ENCODE data around the gene MEIS1.

The MEIS1 gene

DNA sequence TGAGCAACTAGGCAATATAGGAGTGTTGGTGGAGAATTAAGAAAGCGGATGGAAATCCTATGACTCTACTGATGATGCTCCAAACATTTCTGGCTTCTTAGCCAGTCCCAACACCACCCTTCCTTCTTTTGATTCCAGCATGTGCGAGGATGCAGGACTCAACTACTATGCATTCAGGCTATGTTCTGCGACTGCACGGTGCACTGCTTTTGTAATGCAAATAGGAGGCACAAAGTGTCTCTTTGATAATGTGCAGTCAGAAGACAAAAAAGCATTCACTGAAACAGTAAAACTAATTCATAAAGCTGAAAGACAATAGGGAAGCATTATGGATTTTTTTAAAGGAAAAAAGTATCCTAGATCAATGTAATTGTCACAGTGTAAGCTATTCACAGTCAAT is 106.7 kb downstream of the MEIS1 start:
- no peak for DNase-seq

DNA sequence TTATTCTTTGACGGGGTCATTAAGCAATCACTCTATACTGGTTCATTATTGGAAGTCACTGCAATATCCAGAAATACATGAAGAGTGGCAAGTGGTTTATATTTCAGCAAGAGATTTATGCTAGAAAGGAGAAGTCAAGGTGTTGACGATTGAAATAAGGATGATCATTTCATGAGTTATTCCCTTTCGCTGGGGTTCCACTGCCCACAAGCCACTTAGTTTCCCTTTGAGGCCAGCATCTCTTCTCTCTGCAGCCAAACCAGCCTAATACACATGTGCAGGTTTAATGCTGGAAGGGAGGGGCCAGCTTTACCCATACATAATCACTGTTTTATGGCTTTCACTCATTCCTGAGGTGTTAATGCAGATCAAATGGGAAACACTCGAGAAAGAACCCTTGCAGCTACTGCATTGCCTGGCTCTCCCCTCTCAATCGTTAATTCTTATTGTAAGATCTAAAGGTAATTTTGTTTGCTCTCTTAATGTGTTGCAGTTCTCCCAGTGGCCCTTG is 108.4 kb downstream of the MEIS1 start:
- DNase-seq = no peak

DNA sequence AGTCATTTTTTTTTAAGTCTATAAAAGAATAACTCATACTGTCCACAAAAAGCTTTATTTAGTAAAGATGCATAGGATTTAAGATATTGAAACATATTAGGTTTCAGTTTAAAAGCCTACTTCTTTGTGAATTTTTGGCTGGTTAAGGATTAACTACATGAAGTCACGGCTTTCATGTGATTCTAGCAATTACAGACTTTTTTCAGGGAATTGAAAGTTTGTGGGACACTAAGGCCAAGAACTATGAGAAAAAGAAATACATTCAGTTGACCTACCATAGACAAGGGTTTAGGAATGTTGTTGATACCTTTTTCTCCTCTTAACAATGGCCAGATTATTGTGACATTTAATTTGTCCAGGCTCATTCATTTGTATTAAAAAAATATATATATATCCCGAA is 109.3 kb downstream of the MEIS1 start:
- DNase-seq = no peak

DNA sequence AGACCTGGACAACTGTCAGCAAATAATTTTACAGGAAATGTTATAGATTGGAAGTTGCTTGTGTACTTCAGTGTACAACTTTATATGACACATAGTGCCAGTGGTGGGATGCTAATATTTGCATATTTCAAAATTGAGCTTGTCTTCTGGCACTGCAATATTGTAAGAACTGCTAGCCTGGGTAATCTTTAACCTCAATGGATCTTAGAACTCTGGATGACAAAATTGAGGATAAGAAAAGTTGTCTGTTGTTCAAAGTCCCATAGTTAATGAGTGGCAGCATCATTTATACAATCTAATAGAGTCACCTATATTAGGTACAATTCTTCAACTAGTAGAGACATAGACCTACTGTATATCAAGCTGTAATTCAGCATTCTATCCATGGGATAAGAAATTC is 110.3 kb downstream of the MEIS1 start:
- DNase-seq = no peak

DNA sequence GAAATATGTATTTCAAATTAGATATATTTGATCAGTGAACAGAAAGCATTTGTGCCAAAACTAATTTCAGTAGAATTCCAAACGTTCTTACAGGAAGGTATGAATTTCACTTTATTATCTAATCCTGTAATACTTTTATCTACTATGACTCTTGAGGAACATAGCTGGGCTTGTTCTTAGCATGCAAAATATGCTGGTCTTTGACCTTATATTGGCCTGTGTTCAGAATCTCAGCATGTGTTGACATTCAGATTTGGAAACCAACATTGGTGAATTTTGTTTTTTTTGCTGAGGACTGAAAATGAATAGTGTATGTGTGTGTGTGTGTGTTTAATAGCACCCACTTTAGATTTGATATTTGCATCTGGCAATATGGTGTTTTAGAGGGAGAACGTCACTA is 112.2 kb downstream of the MEIS1 start:
- no peak for DNase-seq

DNA sequence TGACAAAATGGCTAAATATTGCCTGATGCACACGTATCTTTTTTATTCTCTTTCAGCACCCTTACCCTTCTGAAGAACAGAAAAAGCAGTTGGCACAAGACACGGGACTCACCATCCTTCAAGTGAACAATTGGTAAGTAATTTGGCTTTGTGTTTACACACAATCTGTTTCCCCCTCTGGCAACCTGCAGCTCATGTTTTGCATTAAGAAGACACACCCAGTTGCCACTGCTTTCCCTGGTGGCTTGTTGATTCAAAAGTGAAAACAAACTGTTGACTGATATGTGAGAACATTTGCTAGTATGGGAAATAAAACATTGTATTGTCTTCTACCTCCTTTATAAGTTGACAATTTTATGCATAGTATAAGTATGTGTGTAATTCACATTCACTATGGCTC is 113.0 kb downstream of the MEIS1 start:
- no peak for DNase-seq

DNA sequence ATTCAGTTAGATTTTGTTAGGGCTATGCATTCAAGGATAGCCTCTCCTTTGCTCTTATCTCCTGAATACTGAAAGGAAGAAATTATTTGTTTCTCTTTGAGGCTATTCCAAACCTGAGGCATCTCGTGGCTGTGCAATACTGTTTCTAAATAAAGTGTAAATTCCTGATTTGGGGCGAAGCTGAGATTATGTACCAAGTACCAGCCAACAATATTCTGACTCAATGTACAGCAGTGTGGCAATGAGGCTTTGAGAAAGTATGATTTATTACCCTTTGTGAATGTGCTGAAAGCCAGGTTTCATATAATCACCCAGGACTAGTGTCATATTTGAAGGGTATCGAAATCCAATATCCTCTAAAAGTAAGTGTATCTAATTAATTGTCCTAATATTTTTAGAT is 113.5 kb downstream of the MEIS1 start:
- DNase-seq = no peak

DNA sequence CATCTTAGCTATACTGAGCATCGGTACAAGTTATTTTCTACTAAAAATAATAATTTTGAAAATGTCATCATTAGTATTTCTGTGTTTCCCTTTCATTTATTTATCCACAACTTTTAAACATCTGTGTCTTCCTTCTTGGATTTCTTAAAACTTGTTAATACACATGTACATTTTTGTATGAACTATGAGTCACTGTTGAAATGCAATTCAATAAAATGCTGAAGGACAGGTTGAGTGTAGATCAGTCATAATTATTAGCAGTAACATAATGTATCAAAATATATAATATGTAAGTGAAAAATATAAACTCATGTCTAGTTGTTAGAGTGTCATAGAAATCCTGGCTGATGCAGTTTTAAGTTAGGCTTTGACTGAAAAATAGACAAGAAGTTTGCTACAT is 115.9 kb downstream of the MEIS1 start:
- DNase-seq = no peak

DNA sequence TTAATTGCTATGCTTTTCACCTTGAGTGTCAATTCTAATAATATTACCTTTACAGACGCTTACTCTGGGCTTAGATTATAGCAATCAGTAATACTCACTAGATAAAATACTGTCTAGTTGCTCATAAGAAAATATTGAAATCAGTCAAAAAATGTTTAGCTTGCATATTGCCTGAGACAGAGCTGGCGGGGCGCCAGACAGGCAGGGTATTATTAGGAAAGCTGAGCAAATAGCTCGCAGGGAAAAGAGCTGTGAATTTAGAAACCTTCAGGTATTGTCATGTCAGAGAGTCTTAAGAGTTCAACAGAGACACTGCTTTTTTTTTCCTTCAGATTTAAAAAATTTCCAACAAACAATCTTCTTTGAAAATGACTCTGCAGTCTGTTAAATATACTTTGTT is 118.4 kb downstream of the MEIS1 start:
- DNase-seq = no peak

DNA sequence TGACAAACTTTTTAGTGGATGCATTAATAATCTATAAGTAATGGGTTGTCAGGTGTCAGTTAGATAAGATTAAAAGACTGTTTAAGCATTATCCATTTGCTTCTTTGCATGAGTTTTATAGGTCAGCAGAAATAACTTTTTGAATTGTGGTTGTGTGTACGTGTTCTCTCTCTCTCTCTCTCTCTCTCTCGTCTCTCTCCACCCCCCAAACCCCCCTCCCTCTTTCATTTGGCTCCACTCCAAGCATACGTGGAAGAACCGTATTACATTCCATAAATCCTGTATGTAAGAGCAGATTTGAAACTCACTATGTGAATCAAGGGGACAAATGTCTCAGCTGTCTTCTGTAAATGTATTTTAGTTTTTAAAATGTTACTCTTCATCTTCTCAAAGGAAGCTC is 120.2 kb downstream of the MEIS1 start:
- DNase-seq = no peak

DNA sequence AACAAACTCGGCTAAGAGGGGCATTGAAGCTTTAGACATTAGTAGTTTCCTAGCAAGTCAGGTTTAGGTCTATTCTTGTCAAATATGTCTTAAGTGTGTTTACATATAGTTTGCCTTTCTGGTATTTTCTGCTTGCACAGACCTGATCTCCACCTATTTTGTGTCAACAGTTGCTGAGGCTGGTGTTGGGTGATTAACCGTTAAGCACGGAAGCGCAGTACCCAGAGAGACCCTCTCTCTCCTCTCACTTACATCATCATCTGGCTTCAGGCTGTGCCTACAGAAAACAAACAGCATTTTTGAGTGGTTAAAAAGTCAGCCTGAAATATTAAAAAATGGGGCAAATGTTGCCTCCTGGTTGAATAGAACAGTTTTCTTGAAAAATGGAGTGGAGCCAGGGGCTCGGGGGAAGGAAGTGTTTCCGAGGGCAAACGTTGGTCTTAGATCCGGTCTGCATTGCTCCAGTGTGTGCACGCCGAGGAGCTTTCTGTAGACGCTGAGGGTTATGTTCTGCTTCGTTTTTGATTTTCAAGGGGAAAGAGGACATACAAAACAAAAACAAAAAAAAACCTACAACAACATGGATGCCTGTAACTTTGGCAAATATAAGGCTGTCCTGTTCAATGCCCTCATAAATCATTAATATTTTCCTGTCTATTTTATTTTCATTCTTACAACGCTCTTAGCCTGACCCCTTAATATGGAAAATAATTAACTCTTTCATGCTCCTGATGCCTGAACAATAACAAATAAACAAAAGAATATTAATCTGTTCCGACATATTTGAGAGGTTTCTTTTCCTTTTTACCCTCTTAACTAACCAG is 120.8 kb downstream of the MEIS1 start:
- no peak for DNase-seq

DNA sequence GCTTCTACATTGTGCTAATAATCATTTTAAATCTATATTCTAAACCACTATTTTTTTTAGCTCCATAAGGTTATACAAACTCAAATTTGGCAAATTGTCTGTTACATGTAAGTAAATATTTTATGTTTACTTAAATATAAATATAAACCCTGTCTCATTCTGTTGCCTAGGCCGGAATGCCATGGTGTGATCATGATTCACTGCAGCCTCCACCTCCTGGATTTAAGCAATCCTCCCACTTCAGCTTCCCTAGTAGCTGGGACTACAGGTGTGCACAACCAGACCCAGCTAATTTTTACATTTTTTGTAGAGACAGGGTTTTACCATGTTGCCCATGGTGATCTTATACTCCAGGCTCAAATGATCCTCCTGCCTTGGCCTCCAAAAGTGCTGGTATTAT is 124.7 kb downstream of the MEIS1 start:
- DNase-seq = no peak

DNA sequence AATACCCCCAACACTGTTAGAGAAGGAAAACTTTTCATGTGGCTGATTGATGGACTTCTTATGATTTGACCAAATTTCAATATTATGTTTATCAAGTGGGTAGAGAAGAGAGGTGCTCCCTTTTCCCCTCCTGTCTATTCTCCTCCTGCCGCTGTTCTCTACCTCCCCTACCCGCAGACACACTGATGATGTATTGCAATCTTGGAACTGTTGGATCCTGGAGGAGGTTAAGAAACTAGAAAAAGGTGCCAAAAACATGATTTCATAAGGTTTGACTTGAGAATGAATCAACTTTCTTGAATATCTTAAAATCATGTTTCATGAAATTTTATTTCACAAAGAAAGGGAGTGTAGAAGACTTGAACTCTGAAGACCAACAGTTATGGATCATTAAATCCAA is 125.8 kb downstream of the MEIS1 start:
- no peak for DNase-seq

DNA sequence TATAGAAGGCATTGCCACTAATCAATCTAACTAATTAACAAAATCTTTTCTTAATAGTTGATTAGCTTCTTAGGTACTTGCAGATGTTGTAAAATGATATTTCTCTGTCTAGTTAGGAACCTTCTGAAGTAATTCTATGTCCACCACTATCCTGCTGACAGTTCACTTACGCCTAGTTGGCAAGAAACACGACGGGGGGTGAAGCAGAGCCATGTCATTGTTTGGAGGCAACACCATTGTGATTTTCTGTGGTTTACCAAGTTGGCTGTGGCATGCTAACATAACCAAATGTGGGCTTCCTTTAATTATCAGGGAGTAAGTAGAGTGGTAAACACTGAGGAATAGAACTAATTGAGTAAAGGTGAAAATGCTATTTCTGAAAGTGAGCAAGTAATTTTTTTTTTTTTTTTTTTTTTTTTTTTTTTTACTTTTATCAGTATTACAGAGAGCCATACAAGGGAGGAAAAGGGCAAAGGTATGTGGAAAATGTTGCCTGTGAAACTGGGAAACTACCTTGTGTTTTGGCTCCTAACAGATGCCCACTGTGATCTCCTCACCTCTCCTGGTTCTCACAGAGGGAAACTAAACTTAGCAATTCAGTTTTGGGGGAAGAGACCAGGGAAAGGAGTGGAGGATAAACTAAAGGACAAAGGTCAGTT is 126.8 kb downstream of the MEIS1 start:
- no peak for DNase-seq

DNA sequence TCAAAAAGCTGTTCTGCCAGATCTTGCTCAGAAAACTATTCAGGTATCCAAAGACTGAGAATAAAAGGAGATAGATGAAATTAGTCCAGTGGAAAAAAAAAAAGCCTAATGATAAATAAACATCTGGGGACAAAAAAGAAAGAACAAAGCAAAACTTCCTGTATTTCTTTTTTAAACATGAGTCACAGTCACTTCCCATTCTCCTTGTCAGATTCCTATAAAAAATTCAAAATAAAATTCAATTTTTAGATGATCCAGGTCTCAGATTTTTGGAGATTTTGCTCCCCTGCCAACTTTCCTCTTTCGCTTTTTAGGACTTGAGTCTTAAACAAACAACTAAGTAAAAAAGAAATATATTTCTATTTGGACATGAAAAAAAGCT is 127.4 kb downstream of the MEIS1 start:
- no peak for DNase-seq

DNA sequence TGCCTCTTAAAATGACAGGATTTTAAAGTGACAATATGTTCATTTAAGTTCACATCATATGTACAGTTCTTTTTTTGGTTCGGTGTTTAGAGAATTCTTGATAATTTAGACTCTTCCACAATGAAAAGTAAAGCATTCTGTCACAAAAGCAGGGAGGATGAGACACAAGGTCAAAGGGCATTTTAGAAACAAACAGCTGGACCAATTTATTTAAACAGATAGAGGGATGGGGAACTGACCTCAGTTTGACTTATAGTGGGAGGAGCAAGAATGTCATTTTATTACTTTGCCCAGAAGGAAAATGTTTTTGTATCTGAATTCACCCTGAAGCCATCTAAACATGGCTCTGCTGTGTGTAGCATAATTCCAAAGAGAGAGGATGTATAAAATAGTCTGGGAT is 128.5 kb downstream of the MEIS1 start:
- DNase-seq = no peak

DNA sequence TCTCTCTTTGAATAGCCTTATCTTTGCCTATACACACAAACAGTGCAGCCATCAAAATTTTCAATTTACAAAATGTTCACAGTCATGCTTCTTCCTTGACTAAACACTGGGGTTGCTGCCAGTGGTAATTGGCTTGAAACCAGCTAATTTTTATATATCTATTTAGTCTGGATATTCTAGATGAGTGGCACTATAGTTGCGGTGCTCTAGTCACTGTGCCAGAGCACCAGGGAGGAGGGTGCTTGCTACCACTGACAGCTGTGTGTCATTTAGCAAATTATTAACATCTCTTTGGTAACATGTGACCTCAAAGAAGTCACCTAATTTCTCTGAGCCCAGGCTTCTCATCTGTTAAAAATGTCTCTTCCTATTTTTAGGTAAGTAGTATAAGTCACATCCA is 130.4 kb downstream of the MEIS1 start:
- DNase-seq = no peak

DNA sequence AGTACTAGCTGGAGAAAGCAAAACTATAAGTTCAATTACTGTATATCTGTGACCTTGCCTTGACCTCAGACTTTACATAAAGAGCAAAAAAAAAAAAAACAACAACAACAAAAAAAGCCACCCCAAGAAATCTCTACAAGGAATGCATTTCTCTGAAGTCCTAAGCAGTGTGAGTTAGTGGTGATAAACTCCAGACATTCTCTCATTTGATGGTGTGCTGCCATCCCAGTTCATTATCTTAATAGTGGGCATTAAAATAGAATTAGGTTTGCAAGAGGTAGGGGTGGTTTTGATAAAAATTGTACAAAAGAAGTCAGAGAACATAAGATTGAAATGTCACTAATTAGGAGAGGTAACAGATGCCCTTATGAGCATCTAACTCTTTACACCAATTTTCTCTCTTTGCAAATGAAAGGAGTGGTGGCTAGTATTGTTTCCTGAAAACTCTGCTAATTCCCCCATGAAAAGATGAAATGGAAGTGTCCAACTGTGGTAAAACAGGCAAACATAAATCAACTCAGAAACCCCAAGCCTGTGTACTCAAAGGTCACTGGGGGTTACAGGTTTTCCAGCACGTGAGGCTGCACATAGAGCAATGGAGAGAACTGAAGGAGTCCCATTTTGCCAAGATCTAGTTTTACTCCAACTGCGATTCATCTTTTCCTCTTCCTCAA is 131.9 kb downstream of the MEIS1 start:
- DNase-seq = no peak

DNA sequence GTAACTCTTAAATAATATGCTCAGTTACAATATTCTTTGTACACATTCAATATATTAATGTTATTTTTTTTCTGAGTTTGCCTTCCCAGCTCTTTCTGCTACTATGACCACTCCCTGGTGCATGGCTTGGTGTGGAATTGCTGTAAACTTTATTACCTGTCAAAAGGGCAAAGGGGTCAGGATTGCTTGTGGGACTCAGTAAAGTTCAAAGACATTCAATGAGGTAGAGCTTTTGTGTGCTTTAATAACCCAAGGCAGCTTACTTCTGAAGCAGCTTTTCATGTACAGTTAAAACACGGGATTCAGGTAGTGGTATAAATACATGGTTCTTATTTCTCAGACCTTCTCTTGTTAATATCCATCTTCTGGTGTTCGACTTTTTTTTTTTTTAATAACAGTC is 132.8 kb downstream of the MEIS1 start:
- no peak for DNase-seq

DNA sequence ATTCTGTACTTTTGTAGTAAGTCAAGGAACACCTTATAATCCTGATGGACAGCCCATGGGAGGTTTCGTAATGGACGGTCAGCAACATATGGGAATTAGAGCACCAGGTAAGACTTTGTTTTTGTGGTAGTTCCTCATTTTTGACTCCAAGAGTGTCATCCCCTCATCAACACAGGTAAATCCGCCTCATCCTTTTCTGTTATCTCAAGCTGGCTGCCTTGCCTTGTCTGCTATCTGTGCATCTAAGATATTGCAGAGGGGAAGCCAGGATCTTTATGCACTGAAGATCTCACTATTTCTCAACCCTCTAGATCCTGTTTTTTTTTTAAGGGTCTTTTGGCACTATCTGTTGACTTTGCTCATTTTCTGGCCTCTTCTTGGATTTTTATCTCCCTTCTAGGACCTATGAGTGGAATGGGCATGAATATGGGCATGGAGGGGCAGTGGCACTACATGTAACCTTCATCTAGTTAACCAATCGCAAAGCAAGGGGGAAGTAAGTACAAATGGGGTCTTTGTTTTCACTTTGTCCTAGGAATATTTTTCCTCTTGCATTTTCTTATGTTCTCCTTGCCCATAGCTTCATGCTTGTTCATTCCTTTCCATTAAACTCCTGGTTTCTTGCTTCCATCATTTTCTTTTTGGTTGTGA is 133.8 kb downstream of the MEIS1 start:
- DNase-seq = no peak

DNA sequence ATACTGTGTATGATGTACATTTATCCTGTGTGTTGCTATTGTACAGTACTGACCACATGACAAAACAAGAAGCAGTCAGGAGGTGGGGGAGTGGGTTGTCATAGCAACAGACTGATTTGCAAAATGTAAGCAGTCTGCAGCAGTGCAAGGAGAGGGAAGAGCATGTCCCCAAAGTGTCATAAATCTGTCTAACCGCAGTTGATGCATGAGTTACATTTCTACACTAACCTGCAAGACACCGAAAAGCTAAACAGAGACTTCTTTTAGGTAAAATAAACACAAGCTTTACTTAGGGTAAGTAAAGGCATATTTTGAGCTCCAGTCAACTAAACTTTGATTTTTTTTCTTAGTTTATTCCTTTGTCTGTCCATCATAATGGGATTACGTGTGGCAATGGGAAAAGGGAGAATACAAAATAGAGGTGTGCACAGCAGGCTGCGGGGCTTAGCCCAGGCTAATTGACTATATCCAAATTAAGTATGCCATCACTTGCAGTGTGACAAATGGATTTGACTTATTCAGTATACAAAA is 134.5 kb downstream of the MEIS1 start:
- no peak for DNase-seq

DNA sequence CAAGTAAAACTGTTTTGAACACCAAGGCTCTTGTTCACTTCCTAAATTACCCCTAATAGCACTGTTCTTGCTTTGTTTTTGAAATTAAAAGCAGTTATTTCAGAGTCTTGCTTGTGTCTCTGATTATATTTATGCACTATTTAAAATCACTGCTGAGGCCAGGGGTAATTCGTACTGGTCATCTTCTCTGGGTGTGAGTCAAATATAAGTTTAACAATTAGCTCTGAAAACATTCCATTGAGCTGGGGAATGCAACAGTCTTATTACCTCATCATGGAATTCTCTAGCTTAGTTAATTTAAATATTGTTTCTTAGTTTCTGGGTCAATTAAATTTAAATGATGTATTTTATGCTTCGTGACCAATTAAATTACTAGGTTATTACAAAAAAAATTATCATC is 135.0 kb downstream of the MEIS1 start:
- DNase-seq = no peak

DNA sequence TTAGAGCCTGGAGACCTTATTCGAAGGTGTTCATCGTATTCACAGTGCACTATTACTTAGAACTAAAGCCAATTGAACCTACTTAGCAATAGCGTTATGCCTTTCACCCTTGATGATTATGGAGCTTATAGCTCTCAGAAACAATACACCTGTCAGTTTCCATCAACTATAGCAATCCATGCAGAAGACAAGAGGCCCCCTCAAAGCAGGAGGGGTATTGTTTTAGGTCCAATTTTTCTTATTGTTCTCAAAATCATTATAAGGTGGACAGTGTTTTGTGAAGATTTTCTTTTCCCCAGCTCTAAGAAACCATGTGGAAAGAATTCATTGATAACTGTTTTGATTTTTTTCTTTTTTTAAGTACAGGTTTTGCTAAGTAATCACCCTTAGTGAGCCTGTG is 135.5 kb downstream of the MEIS1 start:
- no peak for DNase-seq
